Right atrium auricular region (tissue), 2 donors: ENCODE data around the gene TTC5. TPM values are rescaled to one million over a fixed set of nuclear protein-coding genes. Genes with fewer than 3 reads are reported as not detected.
A peak's percentile ranks its signal among the peaks of the same experiment; 100 is the strongest.
"Not testable (repeated sequence)": the region's sequence is repeated elsewhere in the genome, so short reads cannot be mapped to it uniquely, and the experiment has no call there.

Experiments
- DNase-seq: peaks from one replicate; pipeline ENCODE4 v3.0.0-alpha.2; 2019; ENCODE audit warnings: low spot score
- H3K27ac ChIP-seq, 2 donors: fragments of 200-600 bp; sonication (generic); 1 replicate in 1 of 2; 2 replicates in 1 of 2; pipeline ENCODE4 v1.5.1; 2016 to 2019
- H3K27me3 ChIP-seq, 2 donors: fragments of 200-600 bp; sonication (generic); one replicate each; pipeline versions ENCODE4 v1.5.1 to v1.6.0; 2017 to 2019
- H3K36me3 ChIP-seq: fragments of 200-600 bp; sonication (generic); one replicate; pipeline ENCODE4 v1.5.1; 2016
- H3K4me1 ChIP-seq, 2 donors: fragments of 200-600 bp; sonication (generic); one replicate each; pipeline versions ENCODE4 v1.5.1 to v1.6.0; 2017 to 2019
- H3K4me3 ChIP-seq, 2 donors: fragments of 200-600 bp; sonication (generic); 1 replicate in 1 of 2; 2 replicates in 1 of 2; pipeline ENCODE4 v1.5.1; 2017 to 2019; ENCODE audit warnings: mild to moderate bottlenecking in 1 of 2, moderate library complexity in 1 of 2
- H3K9me3 ChIP-seq, 2 donors: fragments of 200-600 bp; sonication (generic); one replicate each; pipeline ENCODE4 v1.5.1; 2019
- CTCF ChIP-seq, 2 donors: fragments of 200-600 bp; sonication (generic); IDR thresholded peaks; one replicate each; pipeline ENCODE4 v1.5.1; 2019; ENCODE audit warnings: antibody characterized with exemption in 2 of 2
- total RNA-seq, 2 donors: library from RNA; depleted of rRNA; stranded (reverse); fragments of >200 nt; gene quantifications; one replicate each; pipeline ENCODE4 v1.1.0, GENCODE V29; 2016

Gene TTC5
- total RNA-seq, 2 donors from 2014 or later, result 4.3 to 7.7 TPM

- Histone ChIP-seq H3K4me1 (peaks cover 0 to 7% of the 10 kb centered on the region in 2 donors), H3K27ac (no peak overlapping the region), H3K9me3 (no peaks in the 10 kb centered on the region), H3K36me3 (peaks cover 21% of the 10 kb centered on the region), H3K4me3 (no peak overlapping the region), H3K27me3 (no peaks in the 10 kb centered on the region)
- no peak for TF ChIP-seq CTCF (IDR thresholded peaks at IDR 0.05)
- no peak for DNase-seq
These were observed 39.6 kb upstream of the TTC5 start for GRCh38 chr14:20345366-20345765.

- H3K27ac ChIP-seq, result peak overlapping the region; percentile 90 to 91
- no peaks in the 10 kb centered on the region for H3K27me3 ChIP-seq
- peak overlapping the region; percentile 58 to 72 for H3K4me3 ChIP-seq
- no peak for DNase-seq
- H3K4me1 ChIP-seq, result peaks cover 0 to 7% of the 10 kb centered on the region in 2 donors
- TF ChIP-seq CTCF (IDR thresholded peaks at IDR 0.05), result no peak
- no peaks in the 10 kb centered on the region for H3K9me3 ChIP-seq
- peaks cover 14% of the 10 kb centered on the region for H3K36me3 ChIP-seq
These were observed 38.1 kb upstream of the TTC5 start for GRCh38 chr14:20343862-20344220.

- H3K36me3 ChIP-seq, result peaks cover 9% of the 10 kb centered on the region
- peak; percentile 99 for DNase-seq
- H3K27ac ChIP-seq, result peak within 1 kb of the TSS; percentile 90 to 91
- H3K4me3 ChIP-seq, result peak within 1 kb of the TSS; percentile 58 to 72
- no peaks in the 10 kb centered on the region for H3K27me3 ChIP-seq
- no peaks in the 10 kb centered on the region for H3K9me3 ChIP-seq
- TF ChIP-seq CTCF (IDR thresholded peaks at IDR 0.05), result no peak
- H3K4me1 ChIP-seq, result peaks cover 0 to 7% of the 10 kb centered on the region in 2 donors
These were observed 37.5 kb upstream of the TTC5 start, which contains the start of gene PARP2 for GRCh38 chr14:20343092-20343861. TSS of gene PARP2 (plus strand) at chr14:20343635. CDS start at chr14:20343642, 7 bp downstream.

GRCh38 chr14:20341646-20342045, 35.9 kb upstream of the TTC5 start:
- no peak for TF ChIP-seq CTCF (IDR thresholded peaks at IDR 0.05)
- Histone ChIP-seq H3K4me1 (peaks cover 0 to 7% of the 10 kb centered on the region in 2 donors), H3K9me3 (no peaks in the 10 kb centered on the region), H3K27ac (peak overlapping the region; percentile 90 to 91), H3K27me3 (no peaks in the 10 kb centered on the region), H3K4me3 (peak overlapping the region; percentile 58 to 72), H3K36me3 (no peaks in the 10 kb centered on the region)
- no peak for DNase-seq

- not testable (repeated sequence) for H3K4me3 ChIP-seq, H3K4me1 ChIP-seq, DNase-seq, H3K36me3 ChIP-seq, H3K27me3 ChIP-seq, H3K27ac ChIP-seq, H3K9me3 ChIP-seq
These were observed 35.3 kb upstream of the TTC5 start for GRCh38 chr14:20341032-20341431.

- no peaks in the 10 kb centered on the region for H3K27me3 ChIP-seq
- peak overlapping the region; percentile 87 to 91 for H3K27ac ChIP-seq
- H3K4me1 ChIP-seq, result peaks cover 2 to 21% of the 10 kb centered on the region in 2 donors
- no peak for TF ChIP-seq CTCF (IDR thresholded peaks at IDR 0.05)
- H3K36me3 ChIP-seq, result peaks cover 4% of the 10 kb centered on the region
- no peak overlapping the region for H3K4me3 ChIP-seq
- DNase-seq, result no peak
- no peaks in the 10 kb centered on the region for H3K9me3 ChIP-seq
These were observed 28.3 kb upstream of the TTC5 start for GRCh38 chr14:20334017-20334416.
